Neuron (in vitro differentiated cells): ENCODE data around the gene RANBP17.
"Not testable (repeated sequence)": the region's sequence is repeated elsewhere in the genome, so short reads cannot be mapped to it uniquely, and the experiment has no call there.

Source experiments
- H2AFZ ChIP-seq: one replicate; pipeline ENCODE4 v1.6.1; 2013; ENCODE audit warnings: low read depth, mild to moderate bottlenecking, inconsistent platforms, low read length, moderate library complexity
- H3K27me3 ChIP-seq: one replicate; pipeline ENCODE4 v1.6.1; 2013; ENCODE audit warnings: low read length; ENCODE audit not compliant: insufficient read depth
- H3K36me3 ChIP-seq: one replicate; pipeline ENCODE4 v1.6.1; 2013; ENCODE audit warnings: low read length; ENCODE audit not compliant: insufficient read depth
- H3K4me1 ChIP-seq: one replicate; pipeline ENCODE4 v1.6.1; 2013; ENCODE audit warnings: low read length; ENCODE audit not compliant: insufficient read depth
- H3K4me3 ChIP-seq: 2 replicates; pipeline ENCODE4 v1.5.1; 2013; ENCODE audit warnings: mild to moderate bottlenecking, low read length, moderate library complexity
- H3K9me3 ChIP-seq: one replicate; pipeline ENCODE4 v1.6.1; 2013; ENCODE audit warnings: low read length

The RANBP17 gene

DNA sequence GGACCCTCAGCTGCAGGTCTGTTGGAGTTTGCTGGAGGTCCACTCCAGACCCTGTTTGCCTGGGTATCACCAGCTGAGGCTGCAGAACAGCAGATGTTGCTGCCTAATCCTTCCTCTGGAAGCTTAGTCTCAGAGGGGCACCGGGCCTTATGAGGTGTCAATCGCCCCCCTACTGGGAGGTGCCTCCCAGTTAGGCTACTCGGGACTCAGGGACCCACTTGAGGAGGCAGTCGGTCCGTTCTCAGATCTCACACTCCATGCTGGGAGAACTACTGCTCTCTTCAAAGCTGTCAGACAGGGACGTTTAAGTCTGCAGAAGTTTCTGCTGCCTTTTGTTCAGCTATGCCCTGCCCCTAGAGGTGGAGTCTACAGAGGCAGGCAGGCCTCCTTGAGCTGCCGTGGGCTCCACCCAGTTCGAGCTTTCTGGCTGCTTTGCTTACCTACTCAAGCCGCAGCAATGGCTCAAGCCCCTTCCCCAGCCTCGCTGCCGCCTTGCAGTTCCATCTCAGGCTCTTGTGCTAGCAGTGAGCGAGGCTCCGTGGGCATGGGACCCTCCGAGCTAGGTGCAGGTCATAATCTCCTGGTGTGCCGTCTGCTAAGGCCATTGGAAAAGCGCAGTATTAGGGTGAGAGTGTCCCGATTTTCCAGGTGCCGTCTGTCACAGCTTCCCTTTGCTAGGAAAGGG lies 73.9 kb downstream of the RANBP17 start:
- not testable (repeated sequence) for H3K27me3 ChIP-seq, H3K4me3 ChIP-seq, H3K36me3 ChIP-seq, H3K4me1 ChIP-seq, H2AFZ ChIP-seq, H3K9me3 ChIP-seq

DNA sequence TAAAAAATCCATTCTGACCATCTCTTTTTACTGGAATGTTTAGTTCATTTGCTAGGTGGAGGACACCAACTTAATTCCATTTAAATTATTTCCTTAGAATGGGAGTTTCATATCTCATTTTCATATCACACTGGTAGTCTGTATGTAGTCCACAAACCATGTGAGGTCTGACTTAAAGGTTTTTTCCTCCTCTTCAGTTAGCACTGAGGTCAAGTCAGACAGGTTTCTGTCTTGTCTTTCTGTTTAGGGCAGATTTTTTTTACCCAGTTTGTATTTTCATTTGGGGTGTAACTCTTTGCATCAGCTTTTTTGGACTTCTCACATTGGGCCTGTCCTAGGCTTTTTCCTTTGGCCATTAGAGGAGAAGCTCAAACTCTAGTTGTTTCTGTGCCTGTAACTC lies 75.3 kb downstream of the RANBP17 start:
- no peak overlapping the region for H2AFZ ChIP-seq
- H3K36me3 ChIP-seq = peaks cover 4% of the 10 kb centered on the region
- no peak overlapping the region for H3K4me3 ChIP-seq
- H3K9me3 ChIP-seq = peaks cover 3% of the 10 kb centered on the region
- H3K27me3 ChIP-seq = no peaks in the 10 kb centered on the region
- H3K4me1 ChIP-seq = no peaks in the 10 kb centered on the region

DNA sequence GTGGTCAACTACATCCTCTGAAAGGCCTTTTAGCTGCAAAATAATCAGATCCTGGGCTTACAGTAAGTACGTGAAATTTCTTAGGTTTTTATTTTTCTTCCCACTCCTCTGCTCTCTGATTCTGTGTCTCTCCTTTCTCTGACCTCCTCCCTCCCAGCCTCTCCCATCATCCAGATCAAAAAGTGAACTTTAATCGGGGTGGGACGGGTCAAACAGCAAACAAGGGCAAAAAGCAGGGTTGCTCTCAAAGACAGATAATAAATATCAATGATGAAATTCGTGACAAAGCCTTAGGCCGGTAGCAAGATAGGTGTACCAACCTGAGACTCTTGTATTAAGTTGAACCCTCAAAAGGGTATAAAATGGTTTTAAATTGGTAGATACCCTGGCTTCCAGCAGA lies 76.1 kb downstream of the RANBP17 start:
- no peak overlapping the region for H3K4me3 ChIP-seq
- no peaks in the 10 kb centered on the region for H3K27me3 ChIP-seq
- no peak overlapping the region for H2AFZ ChIP-seq
- H3K9me3 ChIP-seq = peaks cover 3% of the 10 kb centered on the region
- H3K4me1 ChIP-seq = no peaks in the 10 kb centered on the region
- peaks cover 4% of the 10 kb centered on the region for H3K36me3 ChIP-seq

DNA sequence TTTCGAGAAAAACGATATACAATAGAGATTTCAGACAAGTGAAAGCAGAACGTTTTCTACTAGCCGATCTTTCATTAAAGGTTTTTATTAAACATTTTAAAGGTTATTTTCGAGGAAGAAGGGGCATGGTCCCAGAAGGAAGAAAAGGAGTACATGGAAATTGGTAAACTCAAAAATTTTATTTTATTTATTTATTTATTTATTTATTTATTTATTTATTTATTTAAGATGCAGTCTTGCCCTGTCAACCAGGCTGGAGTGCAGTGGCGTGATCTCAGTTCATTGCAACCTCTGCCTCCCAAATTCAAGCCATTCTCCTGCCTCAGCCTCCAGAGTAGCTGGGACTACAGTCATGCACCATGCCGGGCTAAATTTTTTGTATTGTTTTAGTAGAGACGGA lies 77.4 kb downstream of the RANBP17 start:
- no peaks in the 10 kb centered on the region for H3K4me1 ChIP-seq
- H3K27me3 ChIP-seq = no peaks in the 10 kb centered on the region
- peaks cover 4% of the 10 kb centered on the region for H3K36me3 ChIP-seq
- no peak overlapping the region for H2AFZ ChIP-seq
- no peak overlapping the region for H3K4me3 ChIP-seq
- H3K9me3 ChIP-seq = peaks cover 3% of the 10 kb centered on the region

DNA sequence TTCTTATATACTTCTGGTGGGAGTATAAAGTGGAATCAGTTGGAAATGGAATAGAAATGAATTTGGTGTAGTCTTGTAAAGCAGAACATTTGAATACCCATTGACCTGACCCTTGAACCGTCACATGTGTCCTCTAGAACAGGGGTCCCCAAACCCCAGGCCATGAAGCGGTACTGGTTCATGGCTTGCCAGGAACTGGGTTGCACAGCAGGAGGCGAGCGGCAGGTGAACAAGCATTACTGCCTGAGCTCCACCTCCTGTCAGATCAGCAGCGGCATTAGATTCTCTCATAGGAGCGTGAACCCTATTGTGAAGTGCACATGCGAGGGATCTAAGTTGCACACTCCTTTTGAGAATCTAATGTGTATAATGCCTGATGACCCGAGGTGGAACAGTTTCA lies 80.0 kb downstream of the RANBP17 start:
- H2AFZ ChIP-seq = no peak overlapping the region
- H3K4me3 ChIP-seq = no peak overlapping the region
- H3K9me3 ChIP-seq = peaks cover 3% of the 10 kb centered on the region
- no peaks in the 10 kb centered on the region for H3K4me1 ChIP-seq
- H3K36me3 ChIP-seq = peaks cover 4% of the 10 kb centered on the region
- H3K27me3 ChIP-seq = no peaks in the 10 kb centered on the region

DNA sequence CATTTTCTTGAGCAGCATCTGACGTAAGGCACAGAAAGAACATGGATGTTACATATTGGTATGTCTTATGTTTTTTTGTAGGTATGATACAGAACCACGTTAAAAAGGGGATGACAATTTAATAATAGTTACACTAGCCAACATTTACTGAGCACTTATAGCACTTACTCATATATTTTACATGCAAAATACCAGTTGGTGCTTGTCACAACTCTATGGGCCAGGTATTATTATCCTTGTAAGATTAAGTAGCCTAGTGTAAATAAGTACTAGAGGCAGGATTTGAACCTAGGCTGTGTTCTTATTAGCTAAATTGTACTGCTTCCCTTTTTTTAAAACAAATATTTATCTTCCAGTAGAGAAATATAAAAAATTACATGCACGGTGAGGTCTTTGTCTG lies 83.5 kb downstream of the RANBP17 start:
- H2AFZ ChIP-seq = no peak overlapping the region
- H3K4me1 ChIP-seq = no peaks in the 10 kb centered on the region
- no peaks in the 10 kb centered on the region for H3K27me3 ChIP-seq
- H3K9me3 ChIP-seq = no peaks in the 10 kb centered on the region
- peaks cover 11% of the 10 kb centered on the region for H3K36me3 ChIP-seq
- H3K4me3 ChIP-seq = no peak overlapping the region

DNA sequence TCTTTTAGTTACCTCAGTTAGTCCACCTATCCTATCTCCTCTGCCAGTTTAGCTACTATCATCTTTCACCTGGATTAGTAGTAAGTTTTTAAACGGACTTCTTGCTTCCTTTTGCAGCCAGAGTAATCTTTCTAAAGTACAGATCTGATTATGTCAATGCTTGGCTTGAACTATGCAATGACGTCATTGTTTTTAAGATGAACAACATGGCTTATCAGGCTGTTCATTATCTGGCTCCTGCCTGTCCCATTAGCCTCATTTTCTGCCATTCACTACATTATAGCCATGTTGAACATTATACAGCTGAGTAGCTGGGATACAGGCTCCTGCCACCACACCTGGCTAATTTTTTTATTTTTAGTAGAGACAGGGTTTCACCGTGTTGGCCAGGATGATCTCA lies 98.7 kb downstream of the RANBP17 start:
- H3K9me3 ChIP-seq = peaks cover 3% of the 10 kb centered on the region
- H3K4me3 ChIP-seq = no peak overlapping the region
- H3K36me3 ChIP-seq = peaks cover 6% of the 10 kb centered on the region
- H2AFZ ChIP-seq = no peak overlapping the region
- no peaks in the 10 kb centered on the region for H3K27me3 ChIP-seq
- H3K4me1 ChIP-seq = no peaks in the 10 kb centered on the region

DNA sequence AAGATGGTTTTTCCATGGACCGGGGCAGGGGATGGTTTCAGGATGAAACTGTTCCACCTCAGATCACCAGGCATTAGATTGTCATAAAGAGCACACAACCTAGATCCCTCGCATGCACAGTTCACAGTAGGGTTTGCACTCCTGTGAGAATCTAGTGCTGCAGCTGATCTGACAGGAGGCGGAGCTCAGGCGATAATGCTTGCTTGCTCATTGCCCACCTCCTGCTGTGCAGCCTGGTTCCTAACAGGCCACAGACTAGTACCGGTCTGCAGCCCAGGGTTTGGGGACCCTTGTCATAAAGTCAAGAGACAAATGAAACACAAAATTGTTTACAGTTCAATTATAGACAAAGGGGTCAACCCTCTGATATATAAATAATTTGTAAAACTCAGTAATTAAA lies 101.7 kb downstream of the RANBP17 start:
- Histone ChIP-seq H3K4me3 (no peak overlapping the region), H3K9me3 (peaks cover 3% of the 10 kb centered on the region), H3K4me1 (no peaks in the 10 kb centered on the region), H2AFZ (no peak overlapping the region), H3K36me3 (peaks cover 6% of the 10 kb centered on the region), H3K27me3 (no peaks in the 10 kb centered on the region)

DNA sequence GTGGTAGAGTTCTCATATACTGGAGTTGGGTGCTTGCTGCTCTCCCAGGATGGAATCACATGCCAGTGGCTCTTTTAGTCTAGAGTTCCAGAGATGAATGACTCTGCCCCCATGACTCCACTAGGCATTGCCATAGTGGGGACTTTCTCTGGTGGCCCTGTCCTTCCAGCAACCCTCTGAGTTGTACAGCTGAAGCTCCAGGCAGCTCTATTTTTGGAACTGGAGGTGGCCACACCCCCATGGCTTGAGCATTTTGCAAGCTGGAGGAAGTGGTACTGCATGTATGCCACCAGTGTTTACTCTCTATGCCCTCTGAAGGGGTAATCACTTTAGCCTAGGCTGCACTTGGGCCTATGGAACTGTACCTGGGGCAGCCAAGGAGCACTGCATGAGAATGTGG lies 112.6 kb downstream of the RANBP17 start:
- Histone ChIP-seq H3K36me3 (peaks cover 6% of the 10 kb centered on the region), H3K27me3 (no peaks in the 10 kb centered on the region), H2AFZ (no peak overlapping the region), H3K4me1 (no peaks in the 10 kb centered on the region), H3K4me3 (no peak overlapping the region), H3K9me3 (peaks cover 3% of the 10 kb centered on the region)

DNA sequence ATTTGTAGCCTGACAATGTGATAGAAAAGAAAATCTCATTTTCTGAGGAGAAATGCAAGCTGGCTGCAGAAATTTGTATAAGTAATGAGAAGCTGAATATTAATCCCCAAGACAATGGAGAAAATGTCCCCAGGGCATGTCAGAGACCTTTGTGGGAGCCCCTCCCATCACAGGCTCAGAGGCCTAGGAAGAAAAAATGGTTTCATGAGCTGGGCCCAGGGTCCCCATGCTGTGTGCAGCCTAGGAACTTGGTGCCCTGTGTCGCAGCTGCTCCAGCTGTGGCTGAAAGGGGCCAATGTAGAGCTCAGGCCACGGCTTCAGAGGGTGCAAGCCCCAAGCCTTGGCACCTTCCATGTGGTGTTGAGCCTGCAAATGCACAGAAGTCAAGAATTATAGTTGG lies 118.4 kb downstream of the RANBP17 start:
- H3K27me3 ChIP-seq, H2AFZ ChIP-seq, H3K4me3 ChIP-seq, H3K36me3 ChIP-seq, H3K4me1 ChIP-seq: not testable (repeated sequence)
- H3K9me3 ChIP-seq = peaks cover 15% of the 10 kb centered on the region

DNA sequence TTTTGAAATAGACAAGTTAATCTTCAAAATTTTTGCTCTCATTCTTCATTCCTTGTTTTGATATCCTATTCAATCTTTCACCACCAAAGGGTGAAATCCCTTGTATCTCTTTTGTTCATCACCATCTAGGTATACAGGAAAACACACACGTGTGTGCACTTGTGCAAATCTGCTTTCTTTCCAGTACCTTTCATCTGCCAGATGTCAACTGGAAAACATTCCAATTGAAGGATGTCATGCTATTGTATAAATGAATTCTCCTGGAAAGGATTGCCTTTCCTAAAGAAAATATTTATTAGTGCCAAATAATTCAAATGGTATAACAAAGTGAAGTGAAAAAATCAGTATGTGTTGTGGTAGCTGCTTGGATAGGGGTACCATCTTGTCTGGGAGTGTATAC lies 123.7 kb downstream of the RANBP17 start:
- H2AFZ ChIP-seq = no peak overlapping the region
- no peaks in the 10 kb centered on the region for H3K36me3 ChIP-seq
- no peak overlapping the region for H3K4me3 ChIP-seq
- H3K27me3 ChIP-seq = no peaks in the 10 kb centered on the region
- H3K4me1 ChIP-seq = no peaks in the 10 kb centered on the region
- H3K9me3 ChIP-seq = peaks cover 7% of the 10 kb centered on the region

DNA sequence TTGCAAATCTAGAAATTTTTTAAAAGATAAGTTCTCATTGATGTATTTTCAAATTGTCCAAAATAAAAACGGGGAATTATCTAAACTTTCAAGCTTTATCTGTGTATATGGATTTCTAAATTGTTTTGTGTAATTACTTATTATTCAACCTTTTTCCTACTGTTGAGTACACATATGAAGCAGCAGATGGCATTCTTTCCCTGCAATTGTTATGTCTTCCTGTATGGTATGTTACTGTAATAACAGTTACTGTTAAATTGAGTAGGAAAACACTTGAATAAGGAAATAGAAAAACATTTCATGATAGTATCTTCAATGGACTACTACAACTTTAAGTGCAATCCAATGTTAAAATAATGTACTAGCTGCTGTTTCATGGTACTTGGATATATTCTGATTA lies 124.8 kb downstream of the RANBP17 start:
- no peak overlapping the region for H2AFZ ChIP-seq
- peaks cover 3% of the 10 kb centered on the region for H3K9me3 ChIP-seq
- H3K4me1 ChIP-seq = no peaks in the 10 kb centered on the region
- no peaks in the 10 kb centered on the region for H3K36me3 ChIP-seq
- H3K27me3 ChIP-seq = no peaks in the 10 kb centered on the region
- H3K4me3 ChIP-seq = no peak overlapping the region

DNA sequence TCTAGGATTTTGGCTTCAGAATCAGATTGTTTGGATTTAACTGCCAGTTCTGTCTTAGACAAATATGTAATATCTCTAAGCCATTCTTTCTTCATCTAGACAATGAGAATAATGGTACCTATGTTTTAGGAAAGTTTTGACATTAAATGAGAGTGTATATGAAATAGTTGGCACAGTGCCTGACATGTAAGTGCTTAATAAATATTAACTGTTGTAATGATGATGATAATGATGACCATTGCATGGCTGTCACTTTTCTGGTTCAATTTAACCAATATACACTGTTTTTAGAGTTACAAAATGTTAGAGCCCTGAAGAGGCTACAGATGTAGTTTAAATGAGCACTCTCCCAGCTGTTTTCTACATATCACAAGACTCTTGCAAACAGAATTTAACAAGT lies 131.7 kb downstream of the RANBP17 start:
- Histone ChIP-seq H2AFZ (no peak overlapping the region), H3K4me1 (no peaks in the 10 kb centered on the region), H3K4me3 (no peak overlapping the region), H3K9me3 (no peaks in the 10 kb centered on the region), H3K36me3 (no peaks in the 10 kb centered on the region), H3K27me3 (no peaks in the 10 kb centered on the region)

DNA sequence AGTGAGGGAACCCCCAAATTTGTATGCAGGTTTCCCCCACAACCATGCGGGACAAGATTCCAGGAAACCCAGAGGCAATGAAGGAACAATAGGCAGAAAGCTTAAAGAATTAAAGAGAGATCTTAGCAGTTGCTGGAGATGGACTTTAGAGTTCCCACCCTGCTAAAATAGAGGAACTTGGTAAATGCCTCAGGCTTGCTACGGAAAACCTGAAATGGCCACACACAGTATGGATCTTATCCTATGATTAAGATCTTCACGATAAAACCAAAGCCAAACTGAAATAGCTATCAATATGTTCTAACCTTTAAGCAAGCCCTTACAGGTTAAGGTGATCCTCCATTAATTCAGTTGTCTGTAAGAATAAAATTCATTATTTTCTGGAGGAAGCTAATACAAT lies 148.3 kb downstream of the RANBP17 start:
- Histone ChIP-seq H3K9me3 (no peaks in the 10 kb centered on the region), H3K36me3 (no peaks in the 10 kb centered on the region), H3K4me3 (no peak overlapping the region), H3K27me3 (no peaks in the 10 kb centered on the region), H2AFZ (no peak overlapping the region), H3K4me1 (no peaks in the 10 kb centered on the region)
